A673 (cell line): Measurements from ENCODE around the gene CBFA2T3.

Experiments
- CTCF ChIP-seq: fragments of 300-800, 200-600 bp; sonication (generic); conservative IDR thresholded peaks from 2 replicates; pipeline ENCODE4 v1.5.1; 2017; ENCODE audit warnings: low read depth, mild to moderate bottlenecking, antibody characterized with exemption, low read length, moderate library complexity, mixed read lengths
- EZH2 ChIP-seq: fragments of 200-600 bp; sonication (generic); IDR thresholded peaks from 2 replicates; pipeline ENCODE4 v1.6.1; 2017; ENCODE audit warnings: borderline replicate concordance, low read depth, mild to moderate bottlenecking, mixed read lengths, antibody characterized with exemption, low read length; ENCODE audit not compliant: poor library complexity, severe bottlenecking

- TF ChIP-seq CTCF (no peak), EZH2 (no peak)
Measured at GRCh38 chr16:88995746-88996535, 18.9 kb upstream of the CBFA2T3 start.
